Panc1 (cell line): Measurements from ENCODE around the gene PGAM2. TPM values are rescaled to one million over a fixed set of nuclear protein-coding genes. Genes with fewer than 3 reads are reported as not detected.

Experiments
- ATAC-seq: fragments of 200-7000 bp; cut with Tn5 transposase; 2 replicates; pipeline ENCODE4 v1.9.1; 2020; ENCODE audit warnings: mild to moderate bottlenecking, moderate library complexity
- BruUV-seq: library from RNA; stranded (reverse); fragments of 400-500 nt; replicated peaks from 2 replicates; lab custom pipeline; 2021; lab: Mats Ljungman, UMichigan
- CTCF ChIA-PET: fragments of 300-600 bp; sonication (Branson Sonifier 250); formaldehyde crosslinking; loops from one replicate; lab custom pipeline; 2022; ENCODE audit warnings: antibody characterized with exemption; lab: Charles Lee
- POLR2A ChIA-PET: fragments of 300-600 bp; sonication (Branson Sonifier 250); formaldehyde crosslinking; loops from one replicate; lab custom pipeline; 2022; ENCODE audit warnings: antibody characterized with exemption; lab: Charles Lee
- DNase-seq: peaks from one replicate; pipeline ENCODE4 v3.0.0-alpha.2; 2010; ENCODE audit warnings: low read depth, low spot score
- H3K27ac ChIP-seq: 2 replicates; pipeline ENCODE4 v1.5.1; 2011; ENCODE audit warnings: mild to moderate bottlenecking, low read length, inconsistent platforms
- H3K27me3 ChIP-seq: fragments of 200-500 bp; sonication (Bioruptor generic); 2 replicates; pipeline ENCODE4 v1.6.0; 2014; ENCODE audit warnings: low read length, inconsistent platforms; ENCODE audit not compliant: control insufficient read depth, insufficient read depth
- H3K36me3 ChIP-seq: fragments of 200-500 bp; sonication (Bioruptor generic); 2 replicates; pipeline ENCODE4 v1.5.1; 2014; ENCODE audit warnings: inconsistent platforms, mild to moderate bottlenecking, low read length, moderate library complexity; ENCODE audit not compliant: control insufficient read depth, insufficient read depth
- H3K4me1 ChIP-seq: 2 replicates; pipeline ENCODE4 v1.5.1; 2011; ENCODE audit warnings: inconsistent platforms, mild to moderate bottlenecking, low read length, moderate library complexity; ENCODE audit not compliant: control insufficient read depth, insufficient read depth
- H3K4me3 ChIP-seq, 2 experiments: 2 replicates each; pipeline ENCODE4 v1.5.1; 2011 to 2012; ENCODE audit warnings: low read depth in 2 of 2, low read length in 2 of 2, mild to moderate bottlenecking in 2 of 2, inconsistent platforms in 1 of 2, moderate library complexity in 1 of 2
- H3K9me3 ChIP-seq: fragments of 200-500 bp; sonication (Bioruptor generic); 2 replicates; pipeline ENCODE4 v1.5.1; 2014; ENCODE audit warnings: low read depth, mild to moderate bottlenecking, inconsistent platforms, low read length, moderate library complexity; ENCODE audit not compliant: control insufficient read depth, insufficient read depth
- CTCF ChIP-seq: fragments of 450-650 bp; IDR thresholded peaks from 2 replicates; pipeline ENCODE4 v1.5.1; 2017; ENCODE audit warnings: mild to moderate bottlenecking
- POLR2AphosphoS5 ChIP-seq: IDR thresholded peaks from 2 replicates; pipeline ENCODE4 v1.6.1; 2012; ENCODE audit warnings: mild to moderate bottlenecking, low read depth, low read length, moderate library complexity
- REST ChIP-seq, 2 experiments: IDR thresholded peaks; 2 replicates each; pipeline ENCODE4 v1.6.1; 2011 to 2012; ENCODE audit warnings: low read depth in 2 of 2, control low read depth in 1 of 2, low read length in 1 of 2, mild to moderate bottlenecking in 1 of 2, moderate library complexity in 1 of 2; ENCODE audit not compliant: insufficient read depth in 1 of 2
- SIN3A ChIP-seq: IDR thresholded peaks from 2 replicates; pipeline ENCODE4 v1.6.1; 2012; ENCODE audit warnings: low read depth, mild to moderate bottlenecking, low read length, moderate library complexity, borderline replicate concordance; ENCODE audit not compliant: insufficient read depth
- TCF7L2 ChIP-seq: IDR thresholded peaks from 2 replicates; pipeline ENCODE4 v1.6.1; 2011; ENCODE audit warnings: mild to moderate bottlenecking, low read depth, low read length, inconsistent platforms
- in situ Hi-C: cut with HindIII; loops from 2 replicates; pipeline ENCODE4 v1.10.0; 2016; ENCODE audit warnings: low sequenced_read_pairs, low pct_unique_long_range_greater_than_20kb
- intact Hi-C: fragments of 100-400 bp; cut with micrococcal nuclease; formaldehyde crosslinking; loops from one replicate; pipeline ENCODE4 v1.10.0; 2022; ENCODE audit not compliant: unreplicated experiment
- total RNA-seq: library from RNA; stranded (reverse); gene quantifications from one replicate; pipeline ENCODE4 v1.2.1, GENCODE V29; 2021; ENCODE audit not compliant: unreplicated experiment

Gene PGAM2
- total RNA-seq, 1 experiment from 2014 or later = 1.3 TPM

GRCh38 chr7:44093102-44093641 is 27.8 kb upstream of the PGAM2 start:
- in situ Hi-C loops = no loop called here

More at GRCh38 chr7:44093102-44093641, 27.8 kb upstream of the PGAM2 start:
- intact Hi-C loops = no loop called here
- no peak for TF ChIP-seq REST (IDR thresholded peaks at IDR 0.05; ENCODE audit: insufficient read depth in 1 of 2, low read depth in 2 of 2, low read length in 1 of 2)
- no peak for TF ChIP-seq TCF7L2
- TF ChIP-seq SIN3A = no peak
- TF ChIP-seq POLR2AphosphoS5 = no peak
- no peak for TF ChIP-seq CTCF
- Histone ChIP-seq H3K27ac (no peak overlapping the region), H3K9me3 (no peaks in the 10 kb centered on the region), H3K4me3 (no peak overlapping the region), H3K4me1 (peaks cover 4% of the 10 kb centered on the region; the same call in 1 of the 2 replicates), H3K27me3 (no peaks in the 10 kb centered on the region), H3K36me3 (no peaks in the 10 kb centered on the region)
- ATAC-seq (no peak), DNase-seq (no peak)
- CTCF ChIA-PET = no interaction called here
- BruUV-seq = no TSS peak
- POLR2A ChIA-PET = no interaction called here
